Measurements from ENCODE around the gene TIMM50.
A peak's percentile ranks its signal among the peaks of the same experiment; 100 is the strongest.

Gene TIMM50

DNA sequence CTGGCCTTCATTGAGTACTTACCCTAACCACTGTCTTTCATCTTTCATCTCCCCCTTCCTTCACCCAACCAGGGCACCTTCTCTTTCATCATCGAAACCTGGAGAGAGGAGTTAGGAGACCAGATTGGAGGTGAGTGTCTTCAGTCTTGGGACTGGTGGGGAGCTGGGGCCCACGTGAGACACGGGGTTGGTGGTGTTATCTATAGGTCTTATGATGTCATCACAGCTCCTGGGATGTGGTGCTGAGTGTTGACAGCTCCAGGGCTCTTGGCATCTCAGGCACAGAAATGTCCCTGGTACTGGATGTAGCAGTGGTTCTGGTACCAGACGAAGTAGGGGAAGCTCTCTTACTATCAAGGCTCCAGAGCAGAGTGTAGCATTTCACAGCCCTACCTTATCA, 19.9 kb downstream of the TIMM50 start:
- no peak for DNase-seq (ENCODE audit: low read depth in 2 of 2)

GRCh38 chr19:39501340-39501739, 20.7 kb downstream of the TIMM50 start:
- DNase-seq (ENCODE audit: low read depth in 2 of 2): no peak

GRCh38 chr19:39502640-39503417, 22.2 kb downstream of the TIMM50 start:
- DNase-seq (ENCODE audit: low read depth in 2 of 2): peak; percentile 69 to 74

GRCh38 chr19:39506598-39506943, 25.9 kb downstream of the TIMM50 start:
- no peak for DNase-seq (ENCODE audit: low read depth in 2 of 2)

DNA sequence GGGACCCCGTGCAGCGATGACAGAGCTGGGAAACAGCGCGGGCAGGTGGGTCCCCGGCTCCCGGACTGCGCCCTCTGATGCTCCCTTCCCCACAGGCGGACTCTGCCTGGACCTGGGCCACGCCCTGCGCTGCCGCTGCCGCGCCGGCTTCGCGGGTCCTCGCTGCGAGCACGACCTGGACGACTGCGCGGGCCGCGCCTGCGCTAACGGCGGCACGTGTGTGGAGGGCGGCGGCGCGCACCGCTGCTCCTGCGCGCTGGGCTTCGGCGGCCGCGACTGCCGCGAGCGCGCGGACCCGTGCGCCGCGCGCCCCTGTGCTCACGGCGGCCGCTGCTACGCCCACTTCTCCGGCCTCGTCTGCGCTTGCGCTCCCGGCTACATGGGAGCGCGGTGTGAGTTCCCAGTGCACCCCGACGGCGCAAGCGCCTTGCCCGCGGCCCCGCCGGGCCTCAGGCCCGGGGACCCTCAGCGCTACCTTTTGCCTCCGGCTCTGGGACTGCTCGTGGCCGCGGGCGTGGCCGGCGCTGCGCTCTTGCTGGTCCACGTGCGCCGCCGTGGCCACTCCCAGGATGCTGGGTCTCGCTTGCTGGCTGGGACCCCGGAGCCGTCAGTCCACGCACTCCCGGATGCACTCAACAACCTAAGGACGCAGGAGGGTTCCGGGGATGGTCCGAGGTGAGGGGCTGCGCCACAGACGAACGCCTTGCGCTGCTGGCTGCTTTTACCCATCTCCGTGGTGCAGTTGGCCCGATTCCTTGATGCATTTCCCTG, 26.5 kb downstream of the TIMM50 start:
- DNase-seq (ENCODE audit: low read depth in 2 of 2): peak; percentile 58 to 67

- DNase-seq (ENCODE audit: low read depth in 2 of 2): no peak
Observed at GRCh38 chr19:39507715-39508364, 27.2 kb downstream of the TIMM50 start.

- no peak for DNase-seq (ENCODE audit: low read depth in 2 of 2)
Observed at GRCh38 chr19:39508629-39509028, 28.0 kb downstream of the TIMM50 start.

- DNase-seq (ENCODE audit: low read depth in 2 of 2): no peak
Observed at GRCh38 chr19:39509233-39509632, 28.6 kb downstream of the TIMM50 start.

DNA sequence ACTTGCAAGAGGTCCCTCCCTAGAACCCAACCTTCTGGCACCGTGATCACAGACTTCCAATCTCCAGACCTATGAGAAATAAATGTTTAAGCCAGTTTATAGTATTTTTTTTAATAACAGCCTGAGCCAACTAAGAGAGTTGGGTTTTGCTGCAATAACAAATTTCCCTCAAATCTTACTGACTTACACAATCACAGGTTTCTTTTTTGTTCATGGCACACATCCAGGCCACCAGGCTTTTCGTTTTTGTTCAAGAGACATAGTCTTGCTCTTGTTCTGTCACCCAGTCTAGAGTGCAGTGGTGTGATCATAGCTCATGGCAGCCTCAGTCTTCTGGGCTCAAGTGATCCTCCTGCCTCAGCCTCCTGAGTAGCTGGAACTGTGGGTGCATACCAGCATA, 32.4 kb downstream of the TIMM50 start:
- DNase-seq (ENCODE audit: low read depth in 2 of 2): no peak

DNA sequence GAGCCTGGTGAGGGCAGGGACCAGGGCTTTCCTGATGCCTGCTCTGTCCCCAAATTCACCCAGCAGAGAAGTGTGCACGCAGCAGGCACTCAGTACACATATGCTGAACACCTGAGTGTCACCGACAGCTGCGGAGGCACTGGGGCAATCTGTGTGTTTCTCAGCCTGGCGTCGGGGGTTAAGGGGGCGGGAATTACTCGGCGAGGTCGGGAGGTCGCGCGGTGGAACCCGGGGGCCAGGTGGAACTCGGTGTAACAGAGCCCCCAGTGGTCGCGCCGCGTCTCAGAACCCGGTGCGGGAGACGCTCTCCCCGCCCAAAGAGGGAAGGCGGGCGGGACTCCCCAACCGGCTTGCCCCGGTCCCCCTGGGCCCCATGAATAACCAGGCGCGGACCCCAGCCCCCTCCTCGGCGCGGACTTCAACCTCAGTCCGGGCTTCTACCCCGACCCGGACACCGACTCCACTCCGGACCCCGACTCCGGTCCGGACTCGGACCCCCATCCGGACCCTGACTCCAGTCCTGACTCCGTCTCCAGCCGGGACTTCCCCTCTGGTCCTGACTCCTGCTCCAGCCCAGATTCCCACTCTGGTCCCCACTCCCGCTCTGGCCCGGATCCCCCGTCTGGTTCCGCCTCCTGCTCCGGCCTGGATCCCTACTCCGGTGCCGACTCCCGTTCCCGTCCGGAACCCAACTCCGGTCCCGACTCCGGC, 34.4 kb downstream of the TIMM50 start, which contains the start of gene SELENOV:
SELENOV (plus strand) TSS at position 300 of the 711 bp plus-strand sequence; CDS start at position 374, 74 bp downstream.
- no peak for DNase-seq (ENCODE audit: low read depth in 2 of 2)

GRCh38 chr19:39515551-39516191, 35.0 kb downstream of the TIMM50 start:
- DNase-seq (ENCODE audit: low read depth in 2 of 2): no peak

- no peak for DNase-seq (ENCODE audit: low read depth in 2 of 2)
Observed at GRCh38 chr19:39516270-39516669, 35.6 kb downstream of the TIMM50 start.

DNA sequence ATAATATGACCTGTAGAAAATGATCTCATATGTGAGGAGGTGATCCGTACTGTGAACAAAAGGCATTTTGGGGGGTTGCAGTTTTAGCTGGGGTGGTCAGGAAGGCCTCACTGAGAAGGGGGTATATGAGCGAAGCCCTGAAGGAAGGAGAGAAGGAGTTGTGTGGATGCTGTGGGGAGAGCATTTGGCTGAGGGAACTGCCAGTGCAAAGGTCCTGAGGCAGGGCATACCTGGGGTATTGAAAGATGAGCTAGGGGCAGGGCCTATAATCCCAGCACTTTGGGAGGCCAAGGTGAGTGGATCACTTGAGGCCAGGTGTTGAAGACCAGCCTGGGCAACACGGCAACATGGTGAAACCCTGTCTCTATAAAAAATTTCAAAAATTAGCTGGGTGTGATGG, 36.8 kb downstream of the TIMM50 start:
- no peak for DNase-seq (ENCODE audit: low read depth in 2 of 2)

- DNase-seq (ENCODE audit: low read depth in 2 of 2): no peak
Observed at GRCh38 chr19:39518458-39518857, 37.8 kb downstream of the TIMM50 start.

- DNase-seq (ENCODE audit: low read depth in 2 of 2): no peak
Observed at GRCh38 chr19:39518975-39519374, 38.3 kb downstream of the TIMM50 start.

GRCh38 chr19:39520541-39521484, 40.2 kb downstream of the TIMM50 start:
- DNase-seq (ENCODE audit: low read depth in 2 of 2): no peak

GRCh38 chr19:39524495-39524894, 43.9 kb downstream of the TIMM50 start:
- DNase-seq (ENCODE audit: low read depth in 2 of 2): no peak

DNA sequence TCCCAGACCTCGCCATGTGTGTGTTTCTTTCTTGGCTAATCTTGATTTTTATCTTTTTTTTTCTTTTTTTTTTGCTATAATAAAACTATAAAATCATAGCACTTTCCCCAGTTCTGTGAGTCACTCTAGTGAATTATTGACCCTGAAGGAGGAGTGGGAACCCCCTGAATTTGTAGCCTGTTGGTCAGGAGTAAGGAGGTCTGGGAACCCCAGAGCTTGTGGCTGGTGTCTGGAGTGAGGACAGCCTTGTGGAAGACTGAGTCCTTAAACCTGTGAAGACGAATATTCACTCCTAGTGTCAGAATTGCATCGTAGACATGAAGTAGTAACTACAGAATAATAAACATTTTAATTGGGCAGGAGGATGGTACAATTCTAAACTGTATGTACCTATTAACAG, 44.6 kb downstream of the TIMM50 start:
- no peak for DNase-seq (ENCODE audit: low read depth in 2 of 2)

DNA sequence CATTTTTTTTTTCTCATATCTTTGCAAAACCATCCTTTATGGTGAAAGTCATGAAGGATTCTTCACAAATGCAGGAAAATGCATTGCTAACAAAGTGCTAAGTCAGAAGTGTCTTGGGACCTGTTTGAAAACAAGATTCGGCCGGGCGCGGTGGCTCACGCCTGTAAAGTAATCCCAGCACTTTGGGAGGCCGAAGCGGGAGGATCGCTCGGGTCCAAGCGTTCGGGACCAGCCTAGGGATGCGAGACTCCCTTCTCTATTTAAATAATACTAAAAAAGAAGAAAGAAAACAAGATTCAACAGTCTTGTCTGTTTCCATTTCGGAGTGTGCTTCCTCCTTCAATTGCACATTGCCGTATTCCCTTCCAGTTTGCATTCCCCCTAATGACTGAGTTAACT, 51.2 kb downstream of the TIMM50 start:
- no peak for DNase-seq (ENCODE audit: low read depth in 2 of 2)

- peak; percentile 89 to 90 for DNase-seq (ENCODE audit: low read depth in 2 of 2)
Observed at GRCh38 chr19:39532233-39533002, 51.8 kb downstream of the TIMM50 start, which contains the start of gene EID2B. EID2B (minus strand) TSS chr19:39532852; CDS start chr19:39532802, 50 bp downstream.
